IMR-90 (cell line): ENCODE results near the gene CDC45. TPM values are rescaled to one million over a fixed set of nuclear protein-coding genes. Genes with fewer than 3 reads are reported as not detected.
A peak's percentile ranks its signal among the peaks of the same experiment; 100 is the strongest.

Experiments
- ATAC-seq: fragments of 200-7000 bp; cut with Tn5 transposase; 2 replicates; pipeline ENCODE4 v1.9.1; 2020; ENCODE audit warnings: low read depth, mild to moderate bottlenecking, moderate library complexity
- BruUV-seq: library from RNA; stranded (reverse); fragments of 400-500 nt; replicated peaks from 2 replicates; lab custom pipeline; 2021; lab: Mats Ljungman, UMichigan
- CTCF ChIA-PET: fragments of 300-600 bp; formaldehyde crosslinking; extraction: SDS; loops from one replicate; lab custom pipeline; 2021; ENCODE audit warnings: antibody characterized with exemption; lab: Yijun Ruan, JAX
- POLR2A ChIA-PET: fragments of 300-600 bp; sonication (Branson Sonifier 250); formaldehyde crosslinking; loops from one replicate; lab custom pipeline; 2022; ENCODE audit warnings: antibody characterized with exemption; ENCODE audit not compliant: unreplicated experiment; lab: Charles Lee
- DNase-seq: peaks from one replicate; pipeline ENCODE4 v3.0.0; 2013
- H2AFZ ChIP-seq: replicated peaks from 2 replicates; pipeline ENCODE3; 2013; ENCODE audit warnings: low read length, mild to moderate bottlenecking; ENCODE audit not compliant: poor library complexity
- H2AK5ac ChIP-seq: 2 replicates; pipeline ENCODE4 v1.6.1; 2013; ENCODE audit warnings: low read depth, low read length, inconsistent platforms
- H2AK9ac ChIP-seq: replicated peaks from 2 replicates; pipeline ENCODE3; 2013; ENCODE audit warnings: mild to moderate bottlenecking, low read depth, low read length, moderate library complexity; ENCODE audit not compliant: poor library complexity
- H2BK120ac ChIP-seq: 2 replicates; pipeline ENCODE4 v1.6.1; 2013; ENCODE audit warnings: low read depth, low read length, inconsistent platforms
- H2BK15ac ChIP-seq: 3 replicates; pipeline ENCODE4 v1.6.1; 2013; ENCODE audit warnings: low read depth, low read length, inconsistent platforms
- H2BK20ac ChIP-seq: 2 replicates; pipeline ENCODE4 v1.6.1; 2013; ENCODE audit warnings: low read depth, mild to moderate bottlenecking, inconsistent platforms, low read length, moderate library complexity
- H2BK5ac ChIP-seq: 2 replicates; pipeline ENCODE4 v1.6.1; 2013; ENCODE audit warnings: mild to moderate bottlenecking, low read depth, low read length, inconsistent platforms; ENCODE audit not compliant: poor library complexity, severe bottlenecking
- H3K14ac ChIP-seq: replicated peaks from 2 replicates; pipeline ENCODE4 v1.6.1; 2013; ENCODE audit warnings: low read depth, low read length, inconsistent platforms
- H3K18ac ChIP-seq: 2 replicates; pipeline ENCODE4 v1.6.1; 2013; ENCODE audit warnings: low read depth, low read length, control low read depth
- H3K23ac ChIP-seq: 2 replicates; pipeline ENCODE4 v1.6.1; 2013; ENCODE audit warnings: low read depth, low read length, inconsistent platforms
- H3K27ac ChIP-seq: 2 replicates; pipeline ENCODE4 v1.5.1; 2013; ENCODE audit warnings: mild to moderate bottlenecking, control low read depth, low read length; ENCODE audit not compliant: insufficient read depth
- H3K27me3 ChIP-seq: 2 replicates; pipeline ENCODE4 v1.6.1; 2013; ENCODE audit warnings: low read length; ENCODE audit not compliant: control insufficient read depth, insufficient read depth
- H3K36me3 ChIP-seq: 2 replicates; pipeline ENCODE4 v1.6.1; 2013; ENCODE audit warnings: low read length, mixed read lengths; ENCODE audit not compliant: control insufficient read depth, insufficient read depth
- H3K4ac ChIP-seq: 2 replicates; pipeline ENCODE4 v1.6.1; 2013; ENCODE audit warnings: low read depth, low read length, inconsistent platforms
- H3K4me1 ChIP-seq: 2 replicates; pipeline ENCODE4 v1.6.1; 2013; ENCODE audit warnings: low read length, mixed read lengths; ENCODE audit not compliant: control insufficient read depth, insufficient read depth
- H3K4me2 ChIP-seq: 2 replicates; pipeline ENCODE4 v1.6.1; 2013; ENCODE audit warnings: low read depth, mild to moderate bottlenecking, control low read depth, low read length, moderate library complexity
- H3K4me3 ChIP-seq: 2 replicates; pipeline ENCODE4 v1.5.1; 2013; ENCODE audit warnings: low read depth, mild to moderate bottlenecking, control low read depth, low read length, moderate library complexity; ENCODE audit not compliant: insufficient read depth
- H3K56ac ChIP-seq: 2 replicates; pipeline ENCODE4 v1.6.1; 2013; ENCODE audit warnings: low read length, inconsistent platforms; ENCODE audit not compliant: insufficient read depth; ENCODE audit errors: extremely low read depth
- H3K79me1 ChIP-seq, 2 experiments: 2 replicates each; pipeline ENCODE4 v1.6.1; 2013; ENCODE audit warnings: low read length in 2 of 2, inconsistent platforms in 1 of 2, low read depth in 1 of 2
- H3K9ac ChIP-seq: 2 replicates; pipeline ENCODE4 v1.6.1; 2013; ENCODE audit warnings: low read depth, low read length, control low read depth
- H3K9me1 ChIP-seq: 2 replicates; pipeline ENCODE4 v1.6.1; 2013; ENCODE audit warnings: low read length, inconsistent platforms; ENCODE audit not compliant: insufficient read depth
- H3K9me3 ChIP-seq: 2 replicates; pipeline ENCODE4 v1.6.1; 2013; ENCODE audit warnings: low read length; ENCODE audit not compliant: control insufficient read depth, insufficient read depth
- H4K20me1 ChIP-seq: 2 replicates; pipeline ENCODE4 v1.6.1; 2013; ENCODE audit warnings: low read length, inconsistent platforms; ENCODE audit not compliant: insufficient read depth
- H4K5ac ChIP-seq: 2 replicates; pipeline ENCODE4 v1.6.1; 2013; ENCODE audit warnings: mild to moderate bottlenecking, low read depth, low read length, control low read depth
- H4K8ac ChIP-seq, 2 experiments: 2 replicates each; pipeline ENCODE4 v1.6.1; 2013; ENCODE audit warnings: low read depth in 2 of 2, low read length in 2 of 2, control low read depth in 1 of 2, inconsistent platforms in 1 of 2
- H4K91ac ChIP-seq: 2 replicates; pipeline ENCODE4 v1.6.1; 2013; ENCODE audit warnings: low read depth, low read length, inconsistent platforms; ENCODE audit not compliant: insufficient read depth
- CEBPB ChIP-seq: IDR thresholded peaks from 2 replicates; pipeline ENCODE4 v1.6.1; 2012; ENCODE audit warnings: low read depth, low read length, improper control_type of control experiment
- CHD1 ChIP-seq: IDR thresholded peaks from 2 replicates; pipeline ENCODE4 v1.6.1; 2012; ENCODE audit warnings: low read depth, low read length, improper control_type of control experiment
- MXI1 ChIP-seq: IDR thresholded peaks from 2 replicates; pipeline ENCODE4 v1.6.1; 2012; ENCODE audit warnings: low read depth, mild to moderate bottlenecking, low read length, moderate library complexity, borderline replicate concordance
- WGBS, 2 experiments: methylation state at CpG; one replicate each; pipeline versions ENCODE4 v1.1.5 to v1.1.7; 2013; ENCODE audit warnings: missing lambda C conversion rate in 2 of 2; ENCODE audit not compliant: insufficient read length in 1 of 2; ENCODE audit errors: extremely low coverage in 2 of 2; 5-methylcytosine and 5-hydroxymethylcytosine counted together
- dilution Hi-C: fragments of 300-500 bp; cut with HindIII; formaldehyde crosslinking; loops from one replicate; pipeline ENCODE4 v1.14.3; 2018; ENCODE audit warnings: low sequenced_read_pairs; ENCODE audit not compliant: unreplicated experiment
- in situ Hi-C: fragments of 300-500 bp; cut with MboI; formaldehyde crosslinking; loops from 3 replicates; pipeline ENCODE4 v1.14.3; 2019; ENCODE audit warnings: low sequenced_read_pairs, inconsistent platforms, mixed read lengths
- intact Hi-C: fragments of 100-400 bp; cut with micrococcal nuclease; formaldehyde crosslinking; loops from 2 replicates; pipeline ENCODE4 v1.10.0; 2022
- polyA plus RNA-seq, 3 experiments: library from polyadenylated mRNA; depleted of rRNA; stranded (reverse); fragments of >200 nt; gene quantifications; 2 replicates each; pipeline ENCODE4 v1.2.3, GENCODE V29; 2012; ENCODE audit warnings: low replicate concordance in 1 of 3
- total RNA-seq: library from RNA; depleted of rRNA; stranded (reverse); fragments of >200 nt; gene quantifications from 2 replicates; pipeline ENCODE4 v1.2.3, GENCODE V29; 2012

Gene CDC45
- total and polyA plus RNA-seq, 2 of the 4 experiments (the other 2 are of a cell fraction): 22.7 to 44.6 TPM

GRCh38 chr22:19429950-19430889, 49.5 kb upstream of the CDC45 start:
- ChIA-PET CTCF (no interaction called here), POLR2A (no interaction called here)
- TF ChIP-seq MXI1 (no peak; the same call in 1 of the 2 replicates), CEBPB (peak; percentile 64), CHD1 (no peak)
- in situ Hi-C loops (no loop called here), intact Hi-C loops (loop anchor here (10.0 kb wide), 1 partner anchor 135 kb away; the partner anchor contains the start of gene CLTCL1), dilution Hi-C loops (no loop called here)
- Histone ChIP-seq H2AK5ac (peak overlapping the region; percentile 6; the same call in 1 of the 2 replicates), H3K4me3 (peak overlapping the region; percentile 81), H4K5ac (no peak overlapping the region; the same call in 1 of the 2 replicates), H3K23ac (peak overlapping the region; percentile 91), H2BK20ac (no peak overlapping the region), H3K4me2 (peak overlapping the region; percentile 96), H3K4ac (peak overlapping the region; percentile 63), H3K79me1 (peaks cover 12 to 71% of the 10 kb centered on the region in 2 experiments; a peak in 3 of 4 replicates), H2AFZ (peak overlapping the region; percentile 85), H2AK9ac (peak overlapping the region; percentile 86), H3K36me3 (peaks cover 5% of the 10 kb centered on the region), H3K9me3 (no peaks in the 10 kb centered on the region), H4K91ac (no peak overlapping the region), H3K18ac (no peak overlapping the region), H3K14ac (peak overlapping the region; percentile 60), H3K56ac (0 out of 2 replicates have a peak overlapping the region, but pooled peaks have one; percentile 32), H3K9ac (peak overlapping the region; percentile 61), H3K9me1 (peaks cover 10% of the 10 kb centered on the region; the same call in 1 of the 2 replicates), H2BK5ac (peak overlapping the region; percentile 35), H2BK120ac (no peak overlapping the region), H3K27me3 (no peaks in the 10 kb centered on the region), H4K8ac (peak overlapping the region in 1 of 2 experiments; percentile 36; a peak in 2 of 4 replicates), H3K27ac (peak overlapping the region; percentile 54), H3K4me1 (peaks cover 3% of the 10 kb centered on the region), H2BK15ac (no peak overlapping the region), H4K20me1 (peaks cover 39% of the 10 kb centered on the region)
- BruUV-seq: no TSS peak
- ATAC-seq: peak; percentile 2
- peak; percentile 78 for DNase-seq
- WGBS, 2 experiments: 60% methylated on average over 1 of the region's 12 CpGs; no CpG with 5 or more reads in 1 of the 2 experiments
